Measurements from ENCODE around the gene CEBPZ.

DNA sequence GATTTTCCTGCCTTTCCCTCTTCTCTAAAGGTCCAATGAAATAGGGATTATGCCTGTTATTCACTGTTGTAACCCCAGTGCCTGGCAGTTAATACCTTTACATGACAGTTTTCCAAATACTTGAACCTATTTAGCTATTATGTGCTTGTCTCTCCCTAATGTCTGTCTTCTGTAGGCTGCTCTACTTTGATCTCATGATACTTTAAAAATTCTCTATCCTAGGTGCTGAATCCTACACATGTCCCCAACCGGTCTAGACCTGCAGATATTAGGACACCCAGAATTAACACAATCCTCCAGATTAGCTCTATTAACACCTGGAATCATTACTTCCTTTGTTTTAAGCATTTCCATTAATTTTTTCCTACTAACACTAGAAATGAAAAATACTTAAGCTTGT lies 7.3 kb downstream of the CEBPZ start:
- TF ChIP-seq POLR2A (IDR thresholded peaks at IDR 0.05) (no peak), CTCF (IDR thresholded peaks at IDR 0.05) (no peak), EP300 (IDR thresholded peaks at IDR 0.05) (no peak)

All from upper lobe of left lung (tissue), 4 donors.